AG04450 (cell line): Measurements from ENCODE around the gene TMC4. TPM values are rescaled to one million over a fixed set of nuclear protein-coding genes. Genes with fewer than 3 reads are reported as not detected.
"Not testable (repeated sequence)": the region's sequence is repeated elsewhere in the genome, so short reads cannot be mapped to it uniquely, and the experiment has no call there.

Experiments
- CTCF ChIA-PET: fragments of 300-600, 350-600 bp; formaldehyde crosslinking; extraction: SDS; loops from one replicate; lab custom pipeline; 2022; ENCODE audit warnings: antibody characterized with exemption, inconsistent platforms; lab: Charles Lee
- POLR2A ChIA-PET: fragments of 350-600 bp; formaldehyde crosslinking; extraction: SDS; loops from one replicate; lab custom pipeline; 2021; ENCODE audit warnings: antibody characterized with exemption, inconsistent platforms; lab: Yijun Ruan, JAX
- DNase-seq: peaks from one replicate; pipeline ENCODE4 v3.0.0-alpha.2; 2011; ENCODE audit warnings: low read depth, low spot score
- H3K27ac ChIP-seq: one replicate; pipeline ENCODE4 v1.5.1; 2012; ENCODE audit warnings: low read depth, low read length, control low read depth
- H3K27me3 ChIP-seq: one replicate; pipeline ENCODE4 v1.6.0; 2012; ENCODE audit warnings: low read length; ENCODE audit not compliant: control insufficient read depth, insufficient read depth
- H3K4me3 ChIP-seq: 2 replicates; pipeline ENCODE4 v1.5.1; 2011; ENCODE audit warnings: mild to moderate bottlenecking, low read depth, low read length, control low read depth
- H3K9me3 ChIP-seq: 2 replicates; pipeline ENCODE4 v1.5.1; 2012; ENCODE audit warnings: low read length; ENCODE audit not compliant: control insufficient read depth, insufficient read depth
- CTCF ChIP-seq: IDR thresholded peaks from 2 replicates; pipeline ENCODE4 v1.5.1; 2011; ENCODE audit warnings: low read depth, low read length, control low read depth, inconsistent platforms
- polyA plus RNA-seq: library from polyadenylated mRNA; depleted of rRNA; stranded (reverse); fragments of >200 nt; gene quantifications from 2 replicates; pipeline ENCODE4 v1.2.3, GENCODE V29; 2011

Gene TMC4
- polyA plus RNA-seq, 1 experiment, result 1.5 TPM

- H3K27me3 ChIP-seq, result peaks cover 10% of the 10 kb centered on the region
- ChIA-PET POLR2A (no interaction called here), CTCF (no interaction called here)
- H3K4me3 ChIP-seq, result no peak overlapping the region
- H3K27ac ChIP-seq, result no peak overlapping the region
- no peak for DNase-seq
- TF ChIP-seq CTCF, result no peak
- H3K9me3 ChIP-seq, result no peaks in the 10 kb centered on the region
These were observed 43.9 kb upstream of the TMC4 start for GRCh38 chr19:54216869-54217268.

GRCh38 chr19:54214734-54215133, 41.8 kb upstream of the TMC4 start:
- H3K27ac ChIP-seq, H3K4me3 ChIP-seq, CTCF ChIA-PET, H3K27me3 ChIP-seq, POLR2A ChIA-PET, H3K9me3 ChIP-seq, DNase-seq: not testable (repeated sequence)

- DNase-seq, H3K27ac ChIP-seq, POLR2A ChIA-PET, H3K4me3 ChIP-seq, H3K27me3 ChIP-seq, CTCF ChIA-PET, H3K9me3 ChIP-seq: not testable (repeated sequence)
These were observed 41.3 kb upstream of the TMC4 start for GRCh38 chr19:54214217-54214616.

GRCh38 chr19:54211235-54211634, 38.3 kb upstream of the TMC4 start:
- ChIA-PET POLR2A (interaction anchor here (0.8 to 3.9 kb wide), 2 partner anchors 22 to 521 kb away, joined by 5 to 29 read pairs; partner anchors contain the start of gene MBOAT7), CTCF (interaction anchor here (0.9 kb wide), 1 partner anchor 20 kb away, joined by 4 read pairs; no protein-coding TSS in a partner anchor)
- Histone ChIP-seq H3K27ac (peak overlapping the region; percentile 61), H3K27me3 (no peaks in the 10 kb centered on the region), H3K4me3 (no peak overlapping the region), H3K9me3 (no peaks in the 10 kb centered on the region; the same call in 1 of the 2 replicates)
- DNase-seq, result no peak
- TF ChIP-seq CTCF, result no peak

GRCh38 chr19:54209811-54210494, 37.0 kb upstream of the TMC4 start:
- ChIA-PET POLR2A (interaction anchor here (0.5 to 3.9 kb wide), 8 partner anchors 9 to 342 kb away, joined by 3 to 29 read pairs (median 8); partner anchors contain the start of genes CNOT3, LENG1, MBOAT7 and RPS9), CTCF (interaction anchor here (0.8 to 0.9 kb wide), 2 partner anchors 20 to 21 kb away, joined by 3 read pairs; partner anchors contain the start of gene MBOAT7)
- Histone ChIP-seq H3K27ac (peak overlapping the region; percentile 90), H3K27me3 (no peaks in the 10 kb centered on the region), H3K4me3 (peak overlapping the region; percentile 17; the same call in 1 of the 2 replicates), H3K9me3 (no peaks in the 10 kb centered on the region; the same call in 1 of the 2 replicates)
- peak; percentile 96 for DNase-seq
- no peak for TF ChIP-seq CTCF
